ENCODE data around the gene USB1.
A peak's percentile ranks its signal among the peaks of the same experiment; 100 is the strongest.
"Not testable (repeated sequence)": the region's sequence is repeated elsewhere in the genome, so short reads cannot be mapped to it uniquely, and the experiment has no call there.

USB1 gene

DNA sequence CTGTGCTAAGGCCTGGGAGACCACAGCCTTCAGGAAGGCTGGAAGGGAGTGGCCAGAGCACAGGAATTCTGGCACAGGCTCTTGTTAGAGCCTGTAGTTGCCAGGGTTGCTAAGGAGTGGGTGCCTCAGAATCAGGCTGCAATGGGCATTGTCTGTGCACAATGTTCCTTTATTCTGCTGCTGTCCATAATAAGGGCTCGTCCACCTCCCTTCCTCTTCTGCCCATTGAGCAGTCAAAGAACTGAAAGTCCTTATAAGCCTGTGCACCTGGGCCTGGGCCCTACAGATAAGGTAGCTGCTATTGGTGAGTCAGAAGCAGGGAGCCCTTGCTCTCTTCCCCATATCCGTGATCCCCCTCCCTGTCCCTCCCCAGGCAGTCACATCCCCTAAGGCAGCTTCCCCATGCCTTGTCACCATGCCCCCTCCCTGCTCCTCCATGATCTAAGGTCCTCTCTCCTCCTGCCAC is 24.8 kb upstream of the USB1 start:
- in situ Hi-C loops (cut with HindIII; ENCODE audit: low pct_unique_long_range_greater_than_20kb, low sequenced_read_pairs) = no loop called here
- DNase-seq (ENCODE audit: low read depth in 1 of 2, low spot score in 1 of 2) = no peak
- TF ChIP-seq JUND (IDR thresholded peaks at IDR 0.05; ENCODE audit: low read depth) = no peak

DNA sequence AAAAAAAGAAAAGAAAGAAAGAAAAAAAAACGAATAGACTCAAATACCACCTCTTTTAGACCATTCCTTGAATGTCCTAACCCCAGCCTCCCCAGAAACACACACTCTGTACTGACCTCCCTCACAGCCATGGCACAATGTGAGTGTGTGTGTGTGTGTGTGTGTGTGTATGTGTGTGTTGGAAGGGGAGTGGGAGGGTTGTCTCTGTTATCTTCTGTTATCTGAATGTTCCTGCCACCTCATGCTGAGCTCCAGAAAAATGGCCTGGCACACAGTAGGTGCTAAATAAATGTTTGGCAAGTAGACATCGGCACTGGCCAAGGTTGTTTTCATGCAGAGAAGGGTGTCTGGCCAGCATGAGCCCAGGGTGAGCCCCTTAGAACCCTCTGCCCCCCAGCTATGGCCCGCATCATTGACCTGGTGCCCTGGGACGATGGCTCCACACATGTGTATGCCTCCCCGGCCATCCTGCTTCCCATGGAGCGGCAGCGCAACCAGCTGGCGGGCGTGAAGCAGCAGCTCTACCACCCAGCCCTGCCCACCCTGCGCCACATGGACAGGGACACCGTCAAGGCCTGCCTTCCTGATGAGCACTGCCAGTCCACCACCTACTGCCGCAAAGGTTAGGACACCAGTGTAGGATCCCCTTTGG is 23.7 kb upstream of the USB1 start:
- no peak for DNase-seq (ENCODE audit: low read depth in 1 of 2, low spot score in 1 of 2)
- TF ChIP-seq JUND (IDR thresholded peaks at IDR 0.05; ENCODE audit: low read depth) = no peak
- in situ Hi-C loops (cut with HindIII; ENCODE audit: low pct_unique_long_range_greater_than_20kb, low sequenced_read_pairs) = no loop called here

- DNase-seq (ENCODE audit: low read depth in 1 of 2, low spot score in 1 of 2); in situ Hi-C loops (cut with HindIII; ENCODE audit: low pct_unique_long_range_greater_than_20kb, low sequenced_read_pairs): not testable (repeated sequence)
Measured at GRCh38 chr16:57978070-57978465, 23.1 kb upstream of the USB1 start.

DNA sequence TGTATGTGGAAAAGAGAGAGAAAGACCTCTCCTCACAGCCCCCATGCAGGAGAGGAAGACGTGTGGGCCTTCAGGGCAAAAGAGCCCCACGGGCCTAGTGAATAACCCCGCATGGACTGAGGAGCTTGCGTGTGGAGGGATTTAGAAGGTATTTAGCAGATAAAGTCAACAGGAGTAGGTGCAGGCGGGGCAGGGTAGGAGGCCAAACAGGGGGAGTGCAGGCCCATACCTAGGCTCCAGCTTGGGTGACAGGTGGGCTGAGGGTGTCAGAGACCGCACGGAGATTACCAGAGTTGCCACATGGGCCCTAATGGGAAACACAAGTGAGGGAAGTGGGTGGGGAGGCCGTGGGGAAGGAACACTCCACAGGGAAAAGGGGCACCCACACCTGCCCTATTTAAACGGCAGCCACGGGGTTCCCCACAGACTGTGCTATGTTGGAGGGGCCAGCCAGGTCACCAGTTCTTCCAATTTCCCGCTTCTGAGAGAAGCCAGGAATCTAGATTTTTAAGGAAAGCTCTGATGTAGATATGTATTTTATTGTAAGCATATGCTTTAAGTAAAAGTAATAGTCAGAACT is 22.1 kb upstream of the USB1 start:
- in situ Hi-C loops (cut with HindIII; ENCODE audit: low pct_unique_long_range_greater_than_20kb, low sequenced_read_pairs) = no loop called here
- TF ChIP-seq JUND (IDR thresholded peaks at IDR 0.05; ENCODE audit: low read depth) = no peak
- DNase-seq (ENCODE audit: low read depth in 1 of 2, low spot score in 1 of 2) = no peak

GRCh38 chr16:57981636-57982035 is 19.6 kb upstream of the USB1 start:
- no peak for DNase-seq (ENCODE audit: low read depth in 1 of 2, low spot score in 1 of 2)
- no peak for TF ChIP-seq JUND (IDR thresholded peaks at IDR 0.05; ENCODE audit: low read depth)
- in situ Hi-C loops (cut with HindIII; ENCODE audit: low pct_unique_long_range_greater_than_20kb, low sequenced_read_pairs) = no loop called here

GRCh38 chr16:57982385-57982784 is 18.8 kb upstream of the USB1 start:
- in situ Hi-C loops (cut with HindIII; ENCODE audit: low pct_unique_long_range_greater_than_20kb, low sequenced_read_pairs) = no loop called here
- TF ChIP-seq JUND (IDR thresholded peaks at IDR 0.05; ENCODE audit: low read depth) = no peak
- DNase-seq (ENCODE audit: low read depth in 1 of 2, low spot score in 1 of 2) = no peak

GRCh38 chr16:57984443-57985203 is 16.6 kb upstream of the USB1 start:
- in situ Hi-C loops (cut with HindIII; ENCODE audit: low pct_unique_long_range_greater_than_20kb, low sequenced_read_pairs) = no loop called here
- DNase-seq (ENCODE audit: low read depth in 1 of 2, low spot score in 1 of 2) = peak in 1 of 2 experiments; percentile 74
- no peak for TF ChIP-seq JUND (IDR thresholded peaks at IDR 0.05; ENCODE audit: low read depth)

- DNase-seq (ENCODE audit: low read depth in 1 of 2, low spot score in 1 of 2) = no peak
- TF ChIP-seq JUND (IDR thresholded peaks at IDR 0.05; ENCODE audit: low read depth) = no peak
- in situ Hi-C loops (cut with HindIII; ENCODE audit: low pct_unique_long_range_greater_than_20kb, low sequenced_read_pairs) = no loop called here
Measured at GRCh38 chr16:57985204-57986181, 15.7 kb upstream of the USB1 start.

DNA sequence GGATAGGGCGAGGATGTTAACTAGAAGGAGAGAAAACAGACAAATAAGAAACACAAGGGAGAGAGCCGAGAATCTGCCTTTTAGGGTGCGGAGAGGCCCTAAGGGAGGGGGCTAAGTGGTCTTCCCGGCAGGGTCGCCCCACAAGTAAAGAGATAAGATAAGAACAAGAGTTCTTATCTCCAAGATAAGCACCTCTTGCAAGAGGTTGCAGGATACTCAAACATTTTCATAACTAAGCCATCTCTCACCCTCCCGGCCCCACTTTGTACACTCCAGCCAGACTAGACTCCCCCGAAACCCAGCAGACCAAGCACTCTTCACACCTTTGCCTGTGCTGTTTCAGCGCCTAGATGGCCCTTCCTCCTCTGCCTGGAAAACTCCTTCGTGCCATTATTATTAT is 15.0 kb upstream of the USB1 start:
- in situ Hi-C loops (cut with HindIII; ENCODE audit: low pct_unique_long_range_greater_than_20kb, low sequenced_read_pairs) = no loop called here
- TF ChIP-seq JUND (IDR thresholded peaks at IDR 0.05; ENCODE audit: low read depth) = no peak
- DNase-seq (ENCODE audit: low read depth in 1 of 2, low spot score in 1 of 2) = no peak

DNA sequence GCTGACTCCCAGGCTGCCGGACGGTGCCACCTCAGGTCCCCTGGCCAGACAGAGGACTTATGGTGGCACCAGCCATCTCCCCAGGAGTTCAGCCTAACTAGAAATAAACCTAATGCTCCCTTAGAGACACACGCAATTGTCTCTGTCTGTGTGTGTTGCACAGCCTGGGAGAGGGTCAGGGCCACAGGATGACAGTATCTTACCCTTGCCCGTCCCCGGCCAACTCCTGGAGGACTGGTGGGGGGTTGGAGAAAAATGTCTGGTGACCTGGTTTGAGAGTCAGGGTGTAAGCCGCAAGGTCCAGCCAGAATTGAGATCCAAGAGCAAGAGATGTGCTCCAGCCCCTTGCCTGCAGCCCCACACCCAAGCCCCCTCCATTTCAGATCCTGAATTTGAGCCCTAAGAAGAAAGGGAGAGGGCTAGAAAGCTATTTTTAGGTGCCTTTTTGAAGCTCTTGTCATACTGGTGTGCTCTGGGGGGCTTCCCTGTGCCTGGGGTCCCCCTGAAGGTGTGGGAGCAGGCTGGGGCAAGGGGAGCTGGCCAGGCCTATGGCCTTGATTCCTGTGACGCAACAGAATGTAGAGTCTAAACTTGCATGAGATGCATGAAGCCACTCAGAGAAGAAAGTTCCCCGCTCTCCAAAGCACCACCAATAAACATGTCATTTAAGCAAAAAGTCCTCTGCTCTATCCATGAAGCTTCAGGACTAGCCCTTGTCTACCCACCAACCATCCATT is 13.6 kb upstream of the USB1 start:
- in situ Hi-C loops (cut with HindIII; ENCODE audit: low pct_unique_long_range_greater_than_20kb, low sequenced_read_pairs) = no loop called here
- no peak for TF ChIP-seq JUND (IDR thresholded peaks at IDR 0.05; ENCODE audit: low read depth)
- DNase-seq (ENCODE audit: low read depth in 1 of 2, low spot score in 1 of 2) = no peak

- in situ Hi-C loops (cut with HindIII; ENCODE audit: low pct_unique_long_range_greater_than_20kb, low sequenced_read_pairs) = no loop called here
- TF ChIP-seq JUND (IDR thresholded peaks at IDR 0.05; ENCODE audit: low read depth) = no peak
- no peak for DNase-seq (ENCODE audit: low read depth in 1 of 2, low spot score in 1 of 2)
Measured at GRCh38 chr16:57988929-57989328, 12.3 kb upstream of the USB1 start.

Measured in T47D (cell line).